ENCODE measurements around the gene WHRN.

Gene WHRN

GRCh38 chr9:114397219-114397847 lies 107.9 kb downstream of the WHRN start:
- no peak for TF ChIP-seq CTCF (IDR thresholded peaks at IDR 0.05; ENCODE audit: low read depth, low read length, missing control alignments)
- DNase-seq (ENCODE audit: low read depth), result no peak
- in situ Hi-C loops (cut with HindIII; ENCODE audit: low sequenced_read_pairs), result no loop called here
- peak overlapping the region; percentile 53 for H3K4me3 ChIP-seq (ENCODE audit: low read depth, low read length)

GRCh38 chr9:114396558-114397218 lies 108.6 kb downstream of the WHRN start:
- in situ Hi-C loops (cut with HindIII; ENCODE audit: low sequenced_read_pairs), result no loop called here
- no peak for TF ChIP-seq CTCF (IDR thresholded peaks at IDR 0.05; ENCODE audit: low read depth, low read length, missing control alignments)
- no peak overlapping the region for H3K4me3 ChIP-seq (ENCODE audit: low read depth, low read length)
- DNase-seq (ENCODE audit: low read depth), result no peak

- no peak overlapping the region for H3K4me3 ChIP-seq (ENCODE audit: low read depth, low read length)
- no peak for DNase-seq (ENCODE audit: low read depth)
- in situ Hi-C loops (cut with HindIII; ENCODE audit: low sequenced_read_pairs), result no loop called here
- TF ChIP-seq CTCF (IDR thresholded peaks at IDR 0.05; ENCODE audit: low read depth, low read length, missing control alignments), result no peak
Measured at GRCh38 chr9:114395768-114396167, 109.5 kb downstream of the WHRN start.

- TF ChIP-seq CTCF (IDR thresholded peaks at IDR 0.05; ENCODE audit: low read depth, low read length, missing control alignments), result no peak
- in situ Hi-C loops (cut with HindIII; ENCODE audit: low sequenced_read_pairs), result no loop called here
- no peak for DNase-seq (ENCODE audit: low read depth)
- H3K4me3 ChIP-seq (ENCODE audit: low read depth, low read length), result no peak overlapping the region
Measured at GRCh38 chr9:114395334-114395617, 110.0 kb downstream of the WHRN start.

GRCh38 chr9:114394523-114395333 lies 110.5 kb downstream of the WHRN start:
- no peak overlapping the region for H3K4me3 ChIP-seq (ENCODE audit: low read depth, low read length)
- in situ Hi-C loops (cut with HindIII; ENCODE audit: low sequenced_read_pairs), result no loop called here
- no peak for TF ChIP-seq CTCF (IDR thresholded peaks at IDR 0.05; ENCODE audit: low read depth, low read length, missing control alignments)
- no peak for DNase-seq (ENCODE audit: low read depth)

GRCh38 chr9:114392749-114393112 lies 112.5 kb downstream of the WHRN start:
- in situ Hi-C loops (cut with HindIII; ENCODE audit: low sequenced_read_pairs), result no loop called here
- no peak for DNase-seq (ENCODE audit: low read depth)
- no peak overlapping the region for H3K4me3 ChIP-seq (ENCODE audit: low read depth, low read length)
- TF ChIP-seq CTCF (IDR thresholded peaks at IDR 0.05; ENCODE audit: low read depth, low read length, missing control alignments), result no peak

Measured in astrocyte of the cerebellum (primary cell).